Neural crest cell (in vitro differentiated cells): ENCODE results near the gene GABRP. TPM values are rescaled to one million over a fixed set of nuclear protein-coding genes. Genes with fewer than 3 reads are reported as not detected.

Source experiments
- DNase-seq: peaks from one replicate; pipeline ENCODE4 v3.0.0; 2021; ENCODE audit warnings: low read depth, mixed read lengths, low spot score
- H3K27ac Mint-ChIP-seq: one replicate; pipeline ENCODE4 v1.8.0; 2021; ENCODE audit warnings: mild to moderate bottlenecking, mixed read lengths; ENCODE audit not compliant: unreplicated experiment
- H3K27me3 Mint-ChIP-seq: 2 replicates; pipeline ENCODE4 v1.8.0; 2021; ENCODE audit warnings: low read depth, mild to moderate bottlenecking, mixed read lengths
- H3K36me3 Mint-ChIP-seq: 2 replicates; pipeline ENCODE4 v1.8.0; 2021; ENCODE audit warnings: low read depth, mild to moderate bottlenecking, mixed read lengths
- H3K4me1 Mint-ChIP-seq: 2 replicates; pipeline ENCODE4 v1.8.0; 2021; ENCODE audit warnings: mixed read lengths
- H3K4me3 Mint-ChIP-seq: one replicate; pipeline ENCODE4 v1.8.0; 2021; ENCODE audit warnings: mild to moderate bottlenecking, mixed read lengths
- H3K9me3 Mint-ChIP-seq: 2 replicates; pipeline ENCODE4 v1.8.0; 2021; ENCODE audit warnings: mixed read lengths
- total RNA-seq: library from RNA; stranded (reverse); gene quantifications from 2 replicates; pipeline ENCODE4 v1.2.1, GENCODE V29; 2021
- TF ChIP-seq, protein P1 (sequence below): fragments of 200-600 bp; sonication (generic); conservative IDR thresholded peaks from 2 replicates; pipeline ENCODE4 v1.5.0; 2021; ENCODE audit warnings: antibody characterized with exemption, mild to moderate bottlenecking

GABRP gene
- total RNA-seq, 1 donor from 2014 or later, result not detected

GRCh38 chr5:170740551-170741205 lies 42.8 kb upstream of the GABRP start:
- peaks cover 6% of the 10 kb centered on the region for H3K9me3 Mint-ChIP-seq
- peaks cover 6% of the 10 kb centered on the region for H3K4me1 Mint-ChIP-seq
- no peak for DNase-seq
- no peak overlapping the region for H3K4me3 Mint-ChIP-seq
- H3K36me3 Mint-ChIP-seq, result peaks cover 3% of the 10 kb centered on the region
- no peak overlapping the region for H3K27ac Mint-ChIP-seq
- TF ChIP-seq, protein P1, sequence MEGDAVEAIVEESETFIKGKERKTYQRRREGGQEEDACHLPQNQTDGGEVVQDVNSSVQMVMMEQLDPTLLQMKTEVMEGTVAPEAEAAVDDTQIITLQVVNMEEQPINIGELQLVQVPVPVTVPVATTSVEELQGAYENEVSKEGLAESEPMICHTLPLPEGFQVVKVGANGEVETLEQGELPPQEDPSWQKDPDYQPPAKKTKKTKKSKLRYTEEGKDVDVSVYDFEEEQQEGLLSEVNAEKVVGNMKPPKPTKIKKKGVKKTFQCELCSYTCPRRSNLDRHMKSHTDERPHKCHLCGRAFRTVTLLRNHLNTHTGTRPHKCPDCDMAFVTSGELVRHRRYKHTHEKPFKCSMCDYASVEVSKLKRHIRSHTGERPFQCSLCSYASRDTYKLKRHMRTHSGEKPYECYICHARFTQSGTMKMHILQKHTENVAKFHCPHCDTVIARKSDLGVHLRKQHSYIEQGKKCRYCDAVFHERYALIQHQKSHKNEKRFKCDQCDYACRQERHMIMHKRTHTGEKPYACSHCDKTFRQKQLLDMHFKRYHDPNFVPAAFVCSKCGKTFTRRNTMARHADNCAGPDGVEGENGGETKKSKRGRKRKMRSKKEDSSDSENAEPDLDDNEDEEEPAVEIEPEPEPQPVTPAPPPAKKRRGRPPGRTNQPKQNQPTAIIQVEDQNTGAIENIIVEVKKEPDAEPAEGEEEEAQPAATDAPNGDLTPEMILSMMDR, result no peak
- peaks cover 31% of the 10 kb centered on the region for H3K27me3 Mint-ChIP-seq

DNA sequence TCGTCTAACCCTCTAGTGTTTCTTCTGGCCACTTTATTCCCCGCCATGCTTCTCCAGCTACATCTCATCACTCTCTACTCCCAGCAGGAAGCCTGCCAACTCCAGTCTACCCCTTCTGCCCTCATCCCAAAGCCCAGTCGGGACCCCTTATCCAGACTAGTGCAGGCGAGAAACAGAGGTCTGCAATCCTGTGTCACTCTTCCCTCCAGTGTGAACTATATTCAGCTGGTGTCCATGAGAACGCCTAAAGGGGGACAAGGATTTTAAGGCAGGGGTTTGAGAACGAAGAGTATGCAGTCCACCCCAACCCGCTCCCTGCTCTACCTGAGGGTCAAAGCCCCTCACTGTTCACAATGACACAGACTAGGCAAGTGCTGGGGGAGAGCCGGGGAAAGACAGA lies 41.7 kb upstream of the GABRP start:
- TF ChIP-seq, protein P1, result no peak
- Mint-ChIP-seq H3K4me3 (no peak overlapping the region), H3K27ac (no peak overlapping the region), H3K9me3 (no peaks in the 10 kb centered on the region), H3K4me1 (peaks cover 17% of the 10 kb centered on the region), H3K36me3 (no peaks in the 10 kb centered on the region), H3K27me3 (peaks cover 27% of the 10 kb centered on the region)
- DNase-seq, result no peak

DNA sequence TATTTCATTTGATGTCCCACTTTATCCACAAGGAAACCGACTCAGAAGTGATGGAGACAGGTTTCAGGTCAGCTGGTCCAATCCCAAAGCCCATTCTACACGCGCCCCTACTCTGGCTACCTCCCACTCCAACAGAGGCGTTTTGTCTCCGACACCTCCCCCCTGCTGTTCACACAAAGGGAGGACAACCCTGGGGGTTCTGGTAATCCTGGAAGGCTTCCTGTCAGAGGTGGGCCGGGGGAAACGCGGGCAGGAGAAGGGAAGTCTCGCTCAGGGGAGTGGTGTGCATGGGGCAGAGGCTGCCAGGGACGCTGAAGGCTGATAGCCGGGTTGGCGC lies 39.7 kb upstream of the GABRP start:
- no peaks in the 10 kb centered on the region for H3K36me3 Mint-ChIP-seq
- H3K27me3 Mint-ChIP-seq, result peaks cover 27% of the 10 kb centered on the region
- H3K27ac Mint-ChIP-seq, result no peak overlapping the region
- H3K4me3 Mint-ChIP-seq, result no peak overlapping the region
- TF ChIP-seq, protein P1, result no peak
- peaks cover 33% of the 10 kb centered on the region for H3K4me1 Mint-ChIP-seq
- DNase-seq, result no peak
- no peaks in the 10 kb centered on the region for H3K9me3 Mint-ChIP-seq

GRCh38 chr5:170745481-170746071 lies 37.9 kb upstream of the GABRP start:
- TF ChIP-seq, protein P1, result no peak
- Mint-ChIP-seq H3K27ac (peak overlapping the region; percentile 75), H3K36me3 (no peaks in the 10 kb centered on the region), H3K4me3 (no peak overlapping the region), H3K27me3 (peaks cover 18% of the 10 kb centered on the region), H3K9me3 (no peaks in the 10 kb centered on the region), H3K4me1 (peaks cover 41% of the 10 kb centered on the region)
- DNase-seq, result peak; percentile 17

GRCh38 chr5:170746075-170746960 lies 37.2 kb upstream of the GABRP start:
- Mint-ChIP-seq H3K9me3 (no peaks in the 10 kb centered on the region), H3K27me3 (peaks cover 18% of the 10 kb centered on the region), H3K4me3 (no peak overlapping the region), H3K27ac (peak overlapping the region; percentile 75), H3K4me1 (peaks cover 41% of the 10 kb centered on the region), H3K36me3 (no peaks in the 10 kb centered on the region)
- TF ChIP-seq, protein P1, result no peak
- DNase-seq, result no peak
